Caco-2 (cell line): Measurements from ENCODE around the gene PANX1. TPM values are rescaled to one million over a fixed set of nuclear protein-coding genes. Genes with fewer than 3 reads are reported as not detected.

Experiments used
- BruUV-seq: library from RNA; stranded (reverse); fragments of 400-500 nt; replicated peaks from 2 replicates; lab custom pipeline; 2021; lab: Mats Ljungman, UMichigan
- CTCF ChIA-PET: fragments of 300-600 bp; sonication (Branson Sonifier 250); formaldehyde crosslinking; loops from one replicate; lab custom pipeline; 2022; ENCODE audit warnings: antibody characterized with exemption; lab: Charles Lee
- POLR2A ChIA-PET: fragments of 300-600 bp; sonication (Branson Sonifier 250); formaldehyde crosslinking; loops from one replicate; lab custom pipeline; 2022; ENCODE audit warnings: antibody characterized with exemption; lab: Charles Lee
- DNase-seq, 2 experiments: peaks; one replicate each; pipeline versions ENCODE4 v3.0.0 to v3.0.0-alpha.2; 2020 to 2022
- H3K27me3 ChIP-seq: replicated peaks from 2 replicates; pipeline ENCODE4 v1.6.0; 2011; ENCODE audit warnings: low read length; ENCODE audit not compliant: control insufficient read depth, insufficient read depth
- H3K36me3 ChIP-seq: 2 replicates; pipeline ENCODE4 v1.5.1; 2011; ENCODE audit warnings: low read length; ENCODE audit not compliant: control insufficient read depth, insufficient read depth
- H3K4me1 ChIP-seq: fragments of 250-450 bp; sonication (Bioruptor Pico); 2 replicates; pipeline ENCODE4 v1.5.1; 2020; ENCODE audit warnings: mild to moderate bottlenecking
- H3K4me3 ChIP-seq: 2 replicates; pipeline ENCODE4 v1.5.1; 2011; ENCODE audit warnings: low read depth, mild to moderate bottlenecking, control low read depth, low read length
- H3K9me3 ChIP-seq: fragments of 250-450 bp; sonication (Bioruptor Pico); 2 replicates; pipeline ENCODE4 v1.5.1; 2020; ENCODE audit warnings: mild to moderate bottlenecking, moderate library complexity
- H3K27ac Mint-ChIP-seq: one replicate; pipeline ENCODE4 v1.8.0; 2022; ENCODE audit warnings: mixed read lengths; ENCODE audit not compliant: unreplicated experiment
- H3K27me3 Mint-ChIP-seq: one replicate; pipeline ENCODE4 v1.8.0; 2022; ENCODE audit warnings: mixed read lengths; ENCODE audit not compliant: insufficient read depth, unreplicated experiment
- H3K36me3 Mint-ChIP-seq: one replicate; pipeline ENCODE4 v1.8.0; 2022; ENCODE audit warnings: mild to moderate bottlenecking, mixed read lengths; ENCODE audit not compliant: insufficient read depth, unreplicated experiment
- H3K4me1 Mint-ChIP-seq: one replicate; pipeline ENCODE4 v1.8.0; 2022; ENCODE audit warnings: low read depth, mixed read lengths; ENCODE audit not compliant: unreplicated experiment
- H3K4me3 Mint-ChIP-seq: one replicate; pipeline ENCODE4 v1.8.0; 2022; ENCODE audit warnings: mild to moderate bottlenecking, moderate library complexity, mixed read lengths; ENCODE audit not compliant: unreplicated experiment
- H3K9me3 Mint-ChIP-seq: one replicate; pipeline ENCODE4 v1.8.0; 2022; ENCODE audit warnings: mixed read lengths; ENCODE audit not compliant: unreplicated experiment
- CTCF ChIP-seq, 2 experiments: fragments of 200-600 bp in 1 of 2; IDR thresholded peaks; 1 replicate in 1 of 2; 2 replicates in 1 of 2; pipeline versions ENCODE4 v1.5.1 to v1.8.0; 2011 to 2022; ENCODE audit warnings: antibody characterized with exemption in 1 of 2, control low read depth in 1 of 2, inconsistent platforms in 1 of 2, low read depth in 1 of 2, low read length in 1 of 2, mild to moderate bottlenecking in 1 of 2, moderate library complexity in 1 of 2; ENCODE audit not compliant: insufficient read depth in 1 of 2, severe bottlenecking in 1 of 2, unreplicated experiment in 1 of 2
- intact Hi-C: fragments of 100-400 bp; cut with micrococcal nuclease; formaldehyde crosslinking; loops from one replicate; pipeline ENCODE4 v1.10.0; 2022; ENCODE audit not compliant: unreplicated experiment
- total RNA-seq: library from RNA; stranded (reverse); gene quantifications from 2 replicates; pipeline ENCODE4 v1.2.3, GENCODE V29; 2022

Gene PANX1
- total RNA-seq, 1 experiment from 2014 or later: 33.1 TPM

- BruUV-seq: no TSS peak
- no peak for DNase-seq
- Mint-ChIP-seq H3K4me3 (no peak overlapping the region), H3K9me3 (no peaks in the 10 kb centered on the region), H3K27ac (no peak overlapping the region), H3K36me3 (peaks cover 16% of the 10 kb centered on the region), H3K27me3 (no peaks in the 10 kb centered on the region), H3K4me1 (peaks cover 9% of the 10 kb centered on the region)
- H3K4me3 ChIP-seq: no peak overlapping the region
- H3K9me3 ChIP-seq: no peaks in the 10 kb centered on the region
- H3K4me1 ChIP-seq: peaks cover 15% of the 10 kb centered on the region
- H3K27me3 ChIP-seq: no peaks in the 10 kb centered on the region
- ChIA-PET CTCF (no interaction called here), POLR2A (no interaction called here)
- intact Hi-C loops: no loop called here
- TF ChIP-seq CTCF (IDR thresholded peaks at IDR 0.05; ENCODE audit: insufficient read depth in 1 of 2, low read depth in 1 of 2, low read length in 1 of 2, severe bottlenecking in 1 of 2, unreplicated experiment in 1 of 2): no peak
- peaks cover 1% of the 10 kb centered on the region; the same call in 1 of the 2 replicates for H3K36me3 ChIP-seq
These were observed 3.5 kb downstream of the PANX1 start for GRCh38 chr11:94132152-94132558.

GRCh38 chr11:94132823-94133408 is 4.3 kb downstream of the PANX1 start:
- ChIA-PET POLR2A (no interaction called here), CTCF (no interaction called here)
- H3K4me3 Mint-ChIP-seq: no peak overlapping the region
- no peaks in the 10 kb centered on the region for H3K27me3 Mint-ChIP-seq
- Histone ChIP-seq H3K27me3 (no peaks in the 10 kb centered on the region), H3K4me1 (peaks cover 7% of the 10 kb centered on the region; the same call in 1 of the 2 replicates), H3K36me3 (peaks cover 1% of the 10 kb centered on the region; the same call in 1 of the 2 replicates), H3K4me3 (no peak overlapping the region), H3K9me3 (no peaks in the 10 kb centered on the region)
- intact Hi-C loops: no loop called here
- no TSS peak for BruUV-seq
- no peaks in the 10 kb centered on the region for H3K9me3 Mint-ChIP-seq
- H3K27ac Mint-ChIP-seq: no peak overlapping the region
- no peak for DNase-seq
- H3K36me3 Mint-ChIP-seq: peaks cover 15% of the 10 kb centered on the region
- no peak for TF ChIP-seq CTCF (IDR thresholded peaks at IDR 0.05; ENCODE audit: insufficient read depth in 1 of 2, low read depth in 1 of 2, low read length in 1 of 2, severe bottlenecking in 1 of 2, unreplicated experiment in 1 of 2)
- H3K4me1 Mint-ChIP-seq: peaks cover 4% of the 10 kb centered on the region

GRCh38 chr11:94133752-94134151 is 5.1 kb downstream of the PANX1 start:
- Mint-ChIP-seq H3K4me3 (no peak overlapping the region), H3K9me3 (no peaks in the 10 kb centered on the region), H3K4me1 (no peaks in the 10 kb centered on the region), H3K36me3 (peaks cover 7% of the 10 kb centered on the region), H3K27me3 (no peaks in the 10 kb centered on the region), H3K27ac (no peak overlapping the region)
- intact Hi-C loops: loop anchor here (1.0 kb wide), 1 partner anchor 14 kb away; no protein-coding TSS in a partner anchor
- TF ChIP-seq CTCF (IDR thresholded peaks at IDR 0.05; ENCODE audit: insufficient read depth in 1 of 2, low read depth in 1 of 2, low read length in 1 of 2, severe bottlenecking in 1 of 2, unreplicated experiment in 1 of 2): no peak
- BruUV-seq: no TSS peak
- POLR2A ChIA-PET: no interaction called here
- H3K4me1 ChIP-seq: peaks cover 7% of the 10 kb centered on the region; the same call in 1 of the 2 replicates
- DNase-seq: no peak
- CTCF ChIA-PET: no interaction called here
- H3K27me3 ChIP-seq: no peaks in the 10 kb centered on the region
- H3K36me3 ChIP-seq: peaks cover 1% of the 10 kb centered on the region; the same call in 1 of the 2 replicates
- H3K9me3 ChIP-seq: no peaks in the 10 kb centered on the region
- H3K4me3 ChIP-seq: no peak overlapping the region
